ENCODE measurements around the gene TLN1.
A peak's percentile ranks its signal among the peaks of the same experiment; 100 is the strongest.

Gene TLN1

GRCh38 chr9:35684921-35685320 lies 47.1 kb downstream of the TLN1 start:
- DNase-seq (ENCODE audit: low spot score): no peak

GRCh38 chr9:35683323-35683722 lies 48.7 kb downstream of the TLN1 start:
- no peak for DNase-seq (ENCODE audit: low spot score)

- DNase-seq (ENCODE audit: low spot score): no peak
Measured at GRCh38 chr9:35682520-35683315, 49.3 kb downstream of the TLN1 start.

- DNase-seq (ENCODE audit: low spot score): no peak
Measured at GRCh38 chr9:35682051-35682450, 49.9 kb downstream of the TLN1 start.

- no peak for DNase-seq (ENCODE audit: low spot score)
Measured at GRCh38 chr9:35681341-35682002, 50.5 kb downstream of the TLN1 start.

- DNase-seq (ENCODE audit: low spot score): peak; percentile 46
Measured at GRCh38 chr9:35680331-35681105, 51.5 kb downstream of the TLN1 start.

GRCh38 chr9:35679766-35680330 lies 52.1 kb downstream of the TLN1 start:
- no peak for DNase-seq (ENCODE audit: low spot score)

- DNase-seq (ENCODE audit: low spot score): no peak
Measured at GRCh38 chr9:35679091-35679490, 52.9 kb downstream of the TLN1 start.

- DNase-seq (ENCODE audit: low spot score): peak; percentile 57
Measured at GRCh38 chr9:35675732-35676392, 56.1 kb downstream of the TLN1 start.

GRCh38 chr9:35675204-35675603 lies 56.8 kb downstream of the TLN1 start:
- no peak for DNase-seq (ENCODE audit: low spot score)

GRCh38 chr9:35674025-35674361 lies 58.0 kb downstream of the TLN1 start:
- DNase-seq (ENCODE audit: low spot score): no peak

- no peak for DNase-seq (ENCODE audit: low spot score)
Measured at GRCh38 chr9:35673132-35674024, 58.6 kb downstream of the TLN1 start, which contains the start of gene CA9. CA9 (plus strand) TSS chr9:35673928; CDS start chr9:35673960, 32 bp downstream.

GRCh38 chr9:35669331-35670145 lies 62.5 kb downstream of the TLN1 start:
- no peak for DNase-seq (ENCODE audit: low spot score)

- no peak for DNase-seq (ENCODE audit: low spot score)
Measured at GRCh38 chr9:35667939-35668338, 64.1 kb downstream of the TLN1 start.

- DNase-seq (ENCODE audit: low spot score): no peak
Measured at GRCh38 chr9:35666549-35666948, 65.4 kb downstream of the TLN1 start.

GRCh38 chr9:35666045-35666444 lies 66.0 kb downstream of the TLN1 start:
- peak; percentile 30 for DNase-seq (ENCODE audit: low spot score)

GRCh38 chr9:35665471-35665818 lies 66.5 kb downstream of the TLN1 start:
- no peak for DNase-seq (ENCODE audit: low spot score)

GRCh38 chr9:35664531-35665470 lies 67.2 kb downstream of the TLN1 start, which contains the start of gene ARHGEF39:
ARHGEF39 (minus strand) TSS chr9:35665195; CDS start chr9:35665169, 26 bp downstream.
- peak; percentile 97 for DNase-seq (ENCODE audit: low spot score)

GRCh38 chr9:35662437-35662836 lies 69.6 kb downstream of the TLN1 start:
- no peak for DNase-seq (ENCODE audit: low spot score)
